Measurements from ENCODE around the gene SUSD3. TPM values are rescaled to one million over a fixed set of nuclear protein-coding genes. Genes with fewer than 3 reads are reported as not detected.

Gene SUSD3
- total and polyA plus RNA-seq, 2 of the 4 experiments (the other 2 are of a cell fraction) = 0.54 to 1.5 TPM

DNA sequence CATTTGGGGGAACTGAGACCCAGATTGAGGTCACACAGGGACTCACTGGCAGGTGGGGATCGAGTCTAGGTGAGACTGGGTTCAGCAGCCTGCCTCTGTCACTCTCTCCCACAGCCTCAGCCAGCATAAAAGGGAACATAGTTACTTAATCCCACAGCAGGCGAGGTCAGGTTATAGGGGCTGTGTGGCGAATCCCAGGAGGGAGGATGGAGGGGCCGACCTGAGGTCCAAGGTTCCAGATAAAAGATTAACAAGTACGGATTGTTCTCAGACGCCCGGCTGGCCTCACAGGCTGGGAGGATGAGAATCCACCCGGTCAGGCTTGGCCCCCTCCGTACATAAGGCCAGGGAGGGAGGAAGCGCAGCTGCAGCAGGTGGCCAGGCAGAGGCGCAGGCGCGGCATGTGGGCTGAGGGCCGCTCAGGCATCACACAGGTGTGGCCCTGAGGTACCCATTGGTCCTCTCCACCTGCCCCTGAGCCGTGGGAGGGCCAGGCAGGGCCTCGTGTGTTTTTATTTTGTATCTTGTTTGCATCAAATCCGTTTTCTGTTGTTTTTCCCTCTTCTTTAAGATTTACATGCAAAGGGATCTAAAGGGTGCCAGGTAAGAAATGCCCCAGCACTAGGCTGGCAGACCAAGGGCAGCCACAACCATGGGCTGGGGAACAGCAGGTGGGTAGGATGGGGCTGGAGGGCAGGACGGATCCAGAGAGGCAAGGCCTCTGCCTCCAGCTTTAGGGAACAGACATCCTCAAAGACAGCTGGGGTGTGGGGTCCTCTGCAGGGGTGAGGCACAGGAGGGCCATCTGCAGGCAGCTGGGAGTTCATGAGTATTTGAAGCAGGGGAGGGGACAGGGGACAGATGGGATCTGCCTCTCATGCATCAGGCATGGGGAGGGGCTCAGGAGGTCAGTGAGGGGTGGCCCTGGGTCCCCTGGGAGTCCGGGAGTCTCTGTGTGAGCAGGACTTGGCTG, 3.6 kb downstream of the SUSD3 start:
- H2AFZ ChIP-seq (replicated peaks; ENCODE audit: low read length, poor library complexity) = peak overlapping the region; percentile 58
- H3K79me1 ChIP-seq (ENCODE audit: low read depth in 1 of 2, low read length in 2 of 2) = no peaks in the 10 kb centered on the region
- H4K91ac ChIP-seq (ENCODE audit: insufficient read depth, low read depth, low read length) = no peak overlapping the region
- H3K14ac ChIP-seq (replicated peaks; ENCODE audit: low read depth, low read length) = no peak overlapping the region
- dilution Hi-C loops (cut with HindIII; ENCODE audit: low sequenced_read_pairs, unreplicated experiment) = no loop called here
- H3K18ac ChIP-seq (ENCODE audit: low read depth, low read length) = no peak overlapping the region
- no TSS peak for BruUV-seq (replicated peaks)
- no peak overlapping the region for H2AK5ac ChIP-seq (ENCODE audit: low read depth, low read length)
- no peak overlapping the region for H4K5ac ChIP-seq (ENCODE audit: low read depth, low read length)
- ChIA-PET CTCF (no interaction called here), POLR2A (ENCODE audit: unreplicated experiment) (interaction anchor here (0.5 kb wide), 1 partner anchor 63 kb away, joined by 4 read pairs; no protein-coding TSS in a partner anchor)
- H3K23ac ChIP-seq (ENCODE audit: low read depth, low read length) = no peak overlapping the region
- no peak for ATAC-seq (ENCODE audit: low read depth)
- no peaks in the 10 kb centered on the region for H3K9me3 ChIP-seq (ENCODE audit: control insufficient read depth, insufficient read depth, low read length)
- 54% methylated on average over 6 of the region's 19 CpGs; no CpG with 5 or more reads in 1 of the 2 experiments for WGBS, 2 experiments (ENCODE audit: extremely low coverage in 2 of 2, insufficient read length in 1 of 2)
- TF ChIP-seq, protein P1, sequence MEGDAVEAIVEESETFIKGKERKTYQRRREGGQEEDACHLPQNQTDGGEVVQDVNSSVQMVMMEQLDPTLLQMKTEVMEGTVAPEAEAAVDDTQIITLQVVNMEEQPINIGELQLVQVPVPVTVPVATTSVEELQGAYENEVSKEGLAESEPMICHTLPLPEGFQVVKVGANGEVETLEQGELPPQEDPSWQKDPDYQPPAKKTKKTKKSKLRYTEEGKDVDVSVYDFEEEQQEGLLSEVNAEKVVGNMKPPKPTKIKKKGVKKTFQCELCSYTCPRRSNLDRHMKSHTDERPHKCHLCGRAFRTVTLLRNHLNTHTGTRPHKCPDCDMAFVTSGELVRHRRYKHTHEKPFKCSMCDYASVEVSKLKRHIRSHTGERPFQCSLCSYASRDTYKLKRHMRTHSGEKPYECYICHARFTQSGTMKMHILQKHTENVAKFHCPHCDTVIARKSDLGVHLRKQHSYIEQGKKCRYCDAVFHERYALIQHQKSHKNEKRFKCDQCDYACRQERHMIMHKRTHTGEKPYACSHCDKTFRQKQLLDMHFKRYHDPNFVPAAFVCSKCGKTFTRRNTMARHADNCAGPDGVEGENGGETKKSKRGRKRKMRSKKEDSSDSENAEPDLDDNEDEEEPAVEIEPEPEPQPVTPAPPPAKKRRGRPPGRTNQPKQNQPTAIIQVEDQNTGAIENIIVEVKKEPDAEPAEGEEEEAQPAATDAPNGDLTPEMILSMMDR (conservative IDR thresholded peaks at IDR 0.05; ENCODE audit: low read depth, low read length) = no peak
- H2BK5ac ChIP-seq (ENCODE audit: low read depth, low read length, poor library complexity, severe bottlenecking) = no peak overlapping the region
- no peak overlapping the region for H3K27ac ChIP-seq (ENCODE audit: insufficient read depth, low read length)
- DNase-seq = no peak
- H3K4me3 ChIP-seq (ENCODE audit: insufficient read depth, low read depth, low read length) = no peak overlapping the region
- H2AK9ac ChIP-seq (replicated peaks; ENCODE audit: low read depth, low read length, poor library complexity) = no peak overlapping the region
- no peak overlapping the region for H3K56ac ChIP-seq (ENCODE audit: extremely low read depth, insufficient read depth, low read length)
- H2BK120ac ChIP-seq (ENCODE audit: low read depth, low read length) = no peak overlapping the region
- H3K4ac ChIP-seq (ENCODE audit: low read depth, low read length) = no peak overlapping the region
- H3K9ac ChIP-seq (ENCODE audit: low read depth, low read length) = no peak overlapping the region
- H3K4me1 ChIP-seq (ENCODE audit: control insufficient read depth, insufficient read depth, low read length) = peaks cover 2% of the 10 kb centered on the region; the same call in 1 of the 2 replicates
- H4K20me1 ChIP-seq (ENCODE audit: insufficient read depth, low read length) = no peaks in the 10 kb centered on the region
- H3K9me1 ChIP-seq (ENCODE audit: insufficient read depth, low read length) = no peaks in the 10 kb centered on the region; the same call in 1 of the 2 replicates
- intact Hi-C loops (cut with micrococcal nuclease) = no loop called here
- H4K8ac ChIP-seq (ENCODE audit: low read depth in 2 of 2, low read length in 2 of 2) = no peak overlapping the region
- peaks cover 11% of the 10 kb centered on the region; the same call in 1 of the 2 replicates for H3K27me3 ChIP-seq (ENCODE audit: control insufficient read depth, insufficient read depth, low read length)
- H3K36me3 ChIP-seq (ENCODE audit: control insufficient read depth, insufficient read depth, low read length) = no peaks in the 10 kb centered on the region
- in situ Hi-C loops (cut with MboI; ENCODE audit: low sequenced_read_pairs) = no loop called here
- H3K4me2 ChIP-seq (ENCODE audit: low read depth, low read length) = no peak overlapping the region
- no peak overlapping the region for H2BK20ac ChIP-seq (ENCODE audit: low read depth, low read length)
- no peak overlapping the region for H2BK15ac ChIP-seq (ENCODE audit: low read depth, low read length)
